Gastroesophageal sphincter (tissue), 3 donors: ENCODE data around the gene TXNDC11.

Source experiments
- CTCF ChIP-seq, 4 experiments: fragments of 200-600 bp in 2 of 4; fragments of 450-650 bp in 2 of 4; sonication (generic) in 1 of 4; IDR thresholded peaks; one replicate each; pipeline ENCODE4 v1.5.1; 2017 to 2019; ENCODE audit warnings: antibody characterized with exemption in 4 of 4, mild to moderate bottlenecking in 2 of 4, moderate library complexity in 2 of 4
- EP300 ChIP-seq: sonication (generic); formaldehyde crosslinking; IDR thresholded peaks from one replicate; pipeline ENCODE4 v1.6.1; 2017; ENCODE audit warnings: antibody characterized with exemption, mild to moderate bottlenecking
- POLR2A ChIP-seq, 2 donors: fragments of 450-650 bp; IDR thresholded peaks; one replicate each; pipeline ENCODE4 v1.6.1; 2017; ENCODE audit warnings: antibody characterized with exemption in 2 of 2, mild to moderate bottlenecking in 2 of 2, moderate library complexity in 1 of 2
- POLR2AphosphoS5 ChIP-seq: sonication (generic); formaldehyde crosslinking; IDR thresholded peaks from one replicate; pipeline ENCODE4 v1.6.1; 2017; ENCODE audit warnings: antibody characterized with exemption

- no peak for TF ChIP-seq CTCF (IDR thresholded peaks at IDR 0.05)
- no peak for TF ChIP-seq POLR2A (IDR thresholded peaks at IDR 0.05)
- no peak for TF ChIP-seq POLR2AphosphoS5
- no peak for TF ChIP-seq EP300
Observed at GRCh38 chr16:11697319-11697718, 45.3 kb downstream of the TXNDC11 start.
